HG03103 (cell line): ENCODE results near the gene NHLRC3.
"Not testable (repeated sequence)": the region's sequence is repeated elsewhere in the genome, so short reads cannot be mapped to it uniquely, and the experiment has no call there.

ENCODE experiments used
- ATAC-seq: cut with Tn5 transposase; IDR thresholded peaks from one replicate; pipeline ENCODE4 v1.9.1; 2021; ENCODE audit warnings: low read depth; ENCODE audit not compliant: unreplicated experiment

The NHLRC3 gene

GRCh38 chr13:39037880-39038568 is at the start of gene NHLRC3, which contains the start of gene PROSER1:
Gene NHLRC3, plus strand, starts transcription at chr13:39038456. Its CDS starts 184 bp downstream, at chr13:39038640.
Gene PROSER1, minus strand, starts transcription at chr13:39038089. Its CDS starts 847 bp downstream, at chr13:39037242.
- peak; percentile 68 for ATAC-seq

GRCh38 chr13:38990693-38991092 is 47.6 kb upstream of the NHLRC3 start, which contains the start of gene STOML3:
Gene STOML3, minus strand, starts transcription at chr13:38990831. Its CDS starts 110 bp downstream, at chr13:38990721.
- ATAC-seq: no peak

DNA sequence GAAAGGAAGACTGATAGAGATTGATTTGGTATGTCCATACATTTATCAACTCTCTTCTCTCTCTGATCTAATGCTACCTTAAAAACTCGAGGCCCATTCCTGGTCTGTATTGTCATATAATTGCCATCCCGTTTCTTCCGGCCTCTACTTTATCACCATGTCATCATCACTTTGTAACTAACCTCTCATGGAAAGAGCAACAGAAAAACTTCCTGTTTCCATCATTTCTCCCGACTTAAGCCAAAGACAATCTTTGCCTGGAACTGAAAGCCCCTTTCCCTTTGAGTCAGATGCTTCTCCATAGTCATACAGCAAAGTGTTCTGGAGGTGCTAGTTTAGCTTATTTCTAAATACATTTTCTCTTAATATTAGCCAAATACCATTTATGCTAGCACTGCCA is 44.9 kb upstream of the NHLRC3 start:
- ATAC-seq: no peak

DNA sequence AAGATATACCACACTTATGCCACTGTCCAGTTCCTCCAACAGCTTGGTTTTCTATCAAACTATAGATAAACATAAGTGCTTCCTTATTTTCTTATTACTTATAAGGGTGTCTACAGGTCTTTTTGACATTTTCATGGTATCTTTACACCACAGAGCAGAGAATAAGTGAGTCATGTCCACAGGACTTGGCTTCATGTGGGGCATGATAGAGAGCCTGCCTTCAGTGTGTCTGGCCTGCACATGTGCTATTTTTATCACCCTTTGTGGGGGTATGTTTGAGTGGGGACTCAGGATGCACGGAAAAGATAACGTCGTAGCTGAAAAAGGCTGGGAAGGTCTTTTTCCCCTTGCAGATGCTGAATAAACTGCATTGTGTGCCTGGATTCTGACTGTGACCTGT is 39.5 kb upstream of the NHLRC3 start:
- ATAC-seq: no peak

GRCh38 chr13:39006371-39007111 is 31.7 kb upstream of the NHLRC3 start:
- ATAC-seq: not testable (repeated sequence)

GRCh38 chr13:39012608-39013007 is 25.6 kb upstream of the NHLRC3 start:
- ATAC-seq: no peak

DNA sequence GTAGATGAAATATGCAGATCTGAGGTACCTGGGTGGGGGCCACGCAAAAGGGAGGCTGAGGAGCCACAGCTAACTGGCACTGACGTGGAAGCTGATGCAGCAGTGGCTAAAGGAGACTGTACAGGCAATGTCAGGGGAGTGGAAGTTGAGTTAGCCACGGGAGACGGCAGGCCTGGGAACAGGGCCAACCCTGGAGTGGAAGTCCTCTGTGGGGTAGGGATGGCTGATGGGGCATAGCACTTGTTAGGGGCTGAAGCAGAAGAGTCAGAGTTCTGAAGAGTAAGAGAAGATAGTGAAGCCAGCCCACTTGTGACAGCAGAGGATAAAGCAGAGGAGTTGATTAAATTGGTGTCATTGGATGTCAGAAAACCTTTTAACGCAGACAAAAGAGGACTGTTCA is 24.8 kb upstream of the NHLRC3 start:
- no peak for ATAC-seq

- ATAC-seq: no peak
These were observed 22.2 kb upstream of the NHLRC3 start for GRCh38 chr13:39016087-39016486.

DNA sequence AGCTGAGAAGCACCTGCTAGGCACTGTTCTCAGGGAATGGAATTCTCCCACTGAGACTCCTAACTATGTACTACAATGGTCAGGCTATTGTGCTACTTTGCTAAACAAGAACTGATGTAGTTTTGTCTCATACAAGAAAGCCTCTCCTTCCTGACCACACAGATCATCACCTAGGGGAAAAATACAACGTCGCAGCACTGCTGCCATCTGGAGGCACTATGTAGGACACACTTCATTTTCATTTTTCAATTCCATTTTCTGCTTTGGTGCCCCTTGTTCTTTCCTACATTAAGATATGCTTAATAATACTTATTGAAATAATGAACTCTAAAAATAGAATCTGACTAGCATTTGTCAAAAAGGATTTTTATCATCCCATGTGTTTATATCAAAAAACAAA is 21.5 kb upstream of the NHLRC3 start:
- peak; percentile 69 for ATAC-seq

DNA sequence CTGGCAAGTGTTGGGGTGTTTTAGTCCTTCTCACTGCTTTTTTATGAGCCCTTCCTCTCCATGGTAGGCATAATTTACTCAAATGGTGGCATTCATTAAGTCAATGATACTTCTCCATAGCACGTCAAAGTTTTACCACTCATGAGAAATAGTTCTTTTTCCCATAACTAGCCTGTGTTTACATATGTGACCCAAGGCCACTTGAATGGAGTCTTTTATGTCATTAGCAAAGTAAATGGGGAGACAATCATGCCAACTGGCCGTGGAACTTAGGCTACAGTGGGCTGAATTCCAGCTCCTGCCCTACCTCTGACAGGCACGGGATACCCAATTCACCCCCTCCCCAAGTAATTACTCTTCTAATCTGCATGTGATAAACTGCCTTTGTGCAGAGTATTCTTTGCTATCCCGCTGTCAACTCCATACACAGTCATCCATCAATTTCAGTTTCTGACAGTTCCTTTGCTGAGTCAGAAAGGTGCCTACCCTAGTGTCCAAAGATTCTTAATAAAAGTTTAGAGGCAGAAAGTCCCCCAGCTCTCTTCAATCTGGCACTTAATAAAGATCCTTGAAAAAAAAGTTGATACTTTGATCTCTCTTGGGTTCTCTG is 17.3 kb upstream of the NHLRC3 start:
- no peak for ATAC-seq

DNA sequence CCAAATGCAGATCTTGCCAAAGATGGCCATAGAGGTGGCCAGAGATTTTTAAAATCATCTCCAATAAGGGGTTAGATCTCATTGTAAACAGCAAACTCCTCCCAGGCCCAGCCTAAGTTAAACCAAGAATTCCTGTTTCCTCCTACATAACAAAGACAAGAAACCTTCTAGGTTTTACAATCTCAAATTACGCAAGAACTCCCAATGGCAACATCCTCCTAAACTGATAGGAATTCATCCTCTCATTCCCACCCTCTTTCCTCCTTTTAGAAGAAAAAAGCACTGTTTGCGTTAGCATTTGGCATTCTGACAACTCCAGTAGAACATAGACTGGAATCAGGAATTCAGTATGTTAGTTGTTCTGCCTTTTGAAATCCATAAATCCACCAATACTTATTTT is 14.9 kb upstream of the NHLRC3 start:
- no peak for ATAC-seq

DNA sequence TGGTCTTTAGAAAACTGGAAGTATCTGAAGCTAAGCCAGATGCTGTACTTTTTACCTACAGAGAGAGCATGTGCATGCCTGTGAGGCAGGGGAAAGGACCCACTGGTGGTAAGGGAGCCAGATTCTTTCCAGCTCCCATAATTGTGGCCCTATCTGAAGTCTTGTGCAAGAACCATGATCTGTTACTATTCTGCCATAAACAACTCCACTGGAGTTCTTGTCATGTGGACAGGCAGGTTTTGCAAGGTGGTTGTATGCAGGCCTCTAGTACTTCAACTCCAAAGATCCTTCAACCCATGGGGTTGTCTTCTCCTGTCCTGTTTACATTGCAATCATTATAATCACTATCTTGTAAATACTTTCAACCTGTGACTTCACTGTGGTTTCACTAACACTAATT is 14.5 kb upstream of the NHLRC3 start:
- no peak for ATAC-seq

DNA sequence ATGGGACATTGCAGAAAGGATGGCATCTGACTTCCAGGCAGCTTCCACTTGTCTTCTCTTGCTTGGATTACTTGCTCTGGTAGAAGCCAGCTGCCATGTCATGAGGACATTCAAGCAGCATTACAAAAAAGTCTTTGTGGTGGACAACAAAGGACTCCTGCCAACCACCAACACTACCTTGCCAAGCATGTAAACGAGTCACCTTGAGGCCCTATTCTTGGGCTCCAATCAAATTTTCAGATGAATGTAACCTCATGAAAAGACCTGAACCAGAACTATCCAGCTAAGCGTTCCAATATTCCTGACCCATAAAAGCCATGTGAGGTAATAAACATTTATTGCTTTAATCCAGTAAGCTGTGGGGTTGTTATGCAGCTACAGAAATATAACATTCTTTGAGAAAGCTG is 12.8 kb upstream of the NHLRC3 start:
- no peak for ATAC-seq

DNA sequence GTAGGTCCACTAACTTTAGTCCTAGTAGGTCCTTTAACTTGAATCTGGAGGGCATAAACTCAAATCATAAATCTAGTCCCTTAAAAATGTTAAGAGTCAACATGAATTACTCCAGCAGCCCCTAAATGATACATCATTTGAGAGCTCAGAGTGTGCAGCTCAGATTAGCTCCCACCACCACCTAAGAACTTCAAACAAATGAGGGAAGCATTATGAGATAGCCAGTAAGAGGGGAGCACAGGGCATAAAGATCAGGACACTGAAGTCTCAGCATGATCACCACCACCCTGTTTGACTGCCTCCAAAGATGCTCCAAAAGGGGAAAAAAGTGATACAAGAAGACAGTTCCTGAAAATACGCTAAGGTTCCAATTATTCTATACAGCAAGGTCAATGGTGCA is 6.1 kb upstream of the NHLRC3 start:
- ATAC-seq: no peak

- no peak for ATAC-seq
These were observed 4.2 kb upstream of the NHLRC3 start for GRCh38 chr13:39034085-39034484.

DNA sequence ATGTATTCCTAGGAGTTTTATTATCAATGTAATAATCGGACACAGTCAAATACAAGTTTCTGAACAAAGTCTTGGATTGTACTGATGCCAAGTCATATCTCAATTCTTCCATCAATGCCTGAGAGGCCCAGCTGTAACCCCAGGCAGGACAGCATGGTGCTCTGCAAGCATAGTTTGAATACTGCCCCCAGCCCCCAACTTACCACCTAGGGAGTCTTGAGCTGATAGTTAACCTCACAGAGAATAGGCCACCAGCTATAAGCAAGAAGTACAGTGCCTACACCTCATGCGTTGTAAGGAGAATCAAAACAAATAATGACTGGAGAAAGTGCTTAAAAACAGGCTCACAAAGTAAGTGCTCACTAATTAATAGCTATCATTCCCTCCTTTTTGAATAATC is 3.1 kb upstream of the NHLRC3 start:
- ATAC-seq: no peak

DNA sequence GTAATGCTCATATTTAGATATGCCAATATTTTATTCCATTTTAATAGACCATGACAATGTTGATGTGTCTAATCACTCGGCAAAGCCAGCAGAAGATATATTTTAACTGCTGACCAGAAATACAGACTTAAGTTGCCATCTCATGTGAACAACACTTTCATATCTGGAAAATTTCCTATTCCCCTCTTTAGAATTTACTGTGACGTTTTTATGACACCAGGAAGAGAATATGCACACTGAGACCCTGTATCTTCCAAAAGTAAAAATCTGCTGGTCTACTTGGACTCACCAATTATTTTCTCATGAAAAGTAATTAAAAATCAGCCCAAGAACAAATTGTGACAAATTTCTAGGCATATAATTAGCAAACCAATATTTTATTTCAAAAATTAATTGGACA is 2.5 kb upstream of the NHLRC3 start:
- no peak for ATAC-seq

- ATAC-seq: no peak
These were observed 2.0 kb upstream of the NHLRC3 start for GRCh38 chr13:39036212-39036611.

DNA sequence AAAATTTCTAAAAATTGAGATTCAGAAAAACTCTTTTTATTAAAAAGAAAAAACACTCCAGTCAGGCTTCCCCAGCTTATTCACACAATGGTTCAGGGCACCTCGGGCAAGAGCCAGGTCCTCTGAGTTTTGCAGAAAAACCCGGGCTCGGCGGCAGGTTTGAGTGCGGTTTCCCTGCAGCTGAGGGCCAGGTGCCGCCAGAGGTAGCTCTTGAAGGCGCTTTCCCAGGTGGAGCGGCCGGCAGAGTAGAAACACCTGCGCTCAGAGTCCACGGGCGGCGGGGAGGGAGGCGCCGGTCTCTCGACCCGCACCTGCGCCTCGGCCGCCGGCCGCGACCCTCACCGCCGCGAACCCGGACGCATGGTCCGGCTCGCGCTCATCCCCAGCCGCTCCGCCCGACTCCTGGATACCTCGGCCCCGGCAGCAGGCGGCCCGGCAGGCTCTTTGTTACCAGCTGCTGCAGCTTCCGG is 811 bp upstream of the NHLRC3 start:
- peak; percentile 17 for ATAC-seq

- ATAC-seq: peak; percentile 29
These were observed 344 bp downstream of the NHLRC3 start for GRCh38 chr13:39038569-39039030.

DNA sequence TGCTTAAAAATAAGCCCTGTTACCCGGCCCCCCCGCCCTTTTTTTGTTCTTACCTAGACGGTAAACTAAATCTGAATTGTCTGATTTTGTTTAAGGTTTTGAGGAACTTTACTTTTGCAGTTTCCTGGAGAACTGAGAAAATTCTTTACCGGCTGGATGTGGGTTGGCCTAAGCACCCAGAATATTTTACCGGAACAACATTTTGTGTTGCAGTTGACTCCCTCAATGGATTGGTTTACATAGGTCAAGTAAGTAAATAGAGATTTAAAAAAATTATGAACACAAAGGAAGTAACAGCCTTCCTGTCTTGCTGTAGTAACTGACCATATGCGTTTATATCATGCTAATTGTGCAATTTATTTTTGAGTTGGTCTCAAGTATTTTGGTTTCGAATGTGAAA is 785 bp downstream of the NHLRC3 start:
- ATAC-seq: no peak
